Smooth muscle cell (in vitro differentiated cells): ENCODE measurements around the gene SPEM3. TPM values are rescaled to one million over a fixed set of nuclear protein-coding genes. Genes with fewer than 3 reads are reported as not detected.

Source experiments
- DNase-seq: peaks from one replicate; lab custom pipeline; 2025; ENCODE audit not compliant: unreplicated experiment; lab: John Stamatoyannopoulos, UW
- H2AFZ ChIP-seq: fragments of 200-600 bp; sonication (generic); 2 replicates; pipeline ENCODE4 v1.6.0; 2016; ENCODE audit warnings: antibody characterized with exemption, low read depth, mild to moderate bottlenecking
- H3F3A ChIP-seq: fragments of 200-600 bp; sonication (generic); 2 replicates; pipeline ENCODE4 v1.6.0; 2017; ENCODE audit warnings: antibody characterized with exemption, low read depth
- H3K27ac ChIP-seq: fragments of 200-600 bp; sonication (generic); 2 replicates; pipeline ENCODE4 v1.5.1; 2016; ENCODE audit warnings: low read depth, mild to moderate bottlenecking
- H3K27me3 ChIP-seq: fragments of 200-600 bp; sonication (generic); 2 replicates; pipeline ENCODE4 v1.6.1; 2016; ENCODE audit warnings: low read depth, mild to moderate bottlenecking
- H3K36me3 ChIP-seq: fragments of 200-600 bp; sonication (generic); 2 replicates; pipeline ENCODE4 v1.5.1; 2016; ENCODE audit warnings: low read depth
- H3K4me1 ChIP-seq: fragments of 200-600 bp; sonication (generic); 2 replicates; pipeline ENCODE4 v1.5.1; 2016; ENCODE audit warnings: low read depth
- H3K4me2 ChIP-seq: fragments of 200-600 bp; sonication (generic); 2 replicates; pipeline ENCODE4 v1.6.0; 2016; ENCODE audit warnings: mild to moderate bottlenecking
- H3K4me3 ChIP-seq: fragments of 200-600 bp; sonication (generic); 2 replicates; pipeline ENCODE4 v1.5.1; 2016; ENCODE audit warnings: mild to moderate bottlenecking
- H3K79me2 ChIP-seq: fragments of 200-600 bp; sonication (generic); 2 replicates; pipeline ENCODE4 v1.6.0; 2016; ENCODE audit warnings: low read depth, mild to moderate bottlenecking
- H3K9ac ChIP-seq: fragments of 200-600 bp; sonication (generic); 2 replicates; pipeline ENCODE4 v1.6.0; 2016; ENCODE audit warnings: low read depth
- H3K9me3 ChIP-seq: fragments of 200-600 bp; sonication (generic); replicated peaks from 2 replicates; pipeline ENCODE4 v1.5.1; 2016; ENCODE audit warnings: low read depth
- H4K20me1 ChIP-seq: fragments of 200-600 bp; sonication (generic); 2 replicates; pipeline ENCODE4 v1.6.0; 2016; ENCODE audit warnings: low read depth
- WGBS: methylation state at CpG from one replicate; pipeline ENCODE4 v1.1.7; 2016; ENCODE audit warnings: low lambda C conversion rate; 5-methylcytosine and 5-hydroxymethylcytosine counted together
- polyA plus RNA-seq: library from polyadenylated mRNA; unstranded; fragments of >200 nt; fragmentation: Nextera tagmentation; extraction: Ambion mirVana; gene quantifications from 2 replicates; pipeline ENCODE4 v1.2.1, GENCODE V29; 2016
- total RNA-seq: library from RNA; depleted of rRNA; stranded (reverse); fragments of >200 nt; gene quantifications from 2 replicates; pipeline ENCODE4 v1.2.3, GENCODE V29; 2014
- TF ChIP-seq, protein P1 (sequence below): fragments of 200-600 bp; sonication (generic); IDR thresholded peaks from 2 replicates; pipeline ENCODE4 v1.5.1; 2017; ENCODE audit warnings: borderline replicate concordance, mild to moderate bottlenecking, antibody characterized with exemption; ENCODE audit not compliant: insufficient read depth, poor library complexity, severe bottlenecking

The SPEM3 gene
- total and polyA plus RNA-seq, 2 experiments from 2014 or later: not detected

GRCh38 chr17:7408863-7409262 is 19.8 kb upstream of the SPEM3 start:
- Histone ChIP-seq H4K20me1 (peaks cover 25% of the 10 kb centered on the region), H2AFZ (no peak overlapping the region), H3K4me3 (no peak overlapping the region), H3K9me3 (no peaks in the 10 kb centered on the region), H3K4me2 (no peak overlapping the region), H3K27ac (no peak overlapping the region), H3K27me3 (no peaks in the 10 kb centered on the region), H3K9ac (no peak overlapping the region), H3K36me3 (no peaks in the 10 kb centered on the region), H3K79me2 (no peaks in the 10 kb centered on the region), H3K4me1 (peaks cover 5% of the 10 kb centered on the region), H3F3A (no peaks in the 10 kb centered on the region)
- TF ChIP-seq, protein P1, sequence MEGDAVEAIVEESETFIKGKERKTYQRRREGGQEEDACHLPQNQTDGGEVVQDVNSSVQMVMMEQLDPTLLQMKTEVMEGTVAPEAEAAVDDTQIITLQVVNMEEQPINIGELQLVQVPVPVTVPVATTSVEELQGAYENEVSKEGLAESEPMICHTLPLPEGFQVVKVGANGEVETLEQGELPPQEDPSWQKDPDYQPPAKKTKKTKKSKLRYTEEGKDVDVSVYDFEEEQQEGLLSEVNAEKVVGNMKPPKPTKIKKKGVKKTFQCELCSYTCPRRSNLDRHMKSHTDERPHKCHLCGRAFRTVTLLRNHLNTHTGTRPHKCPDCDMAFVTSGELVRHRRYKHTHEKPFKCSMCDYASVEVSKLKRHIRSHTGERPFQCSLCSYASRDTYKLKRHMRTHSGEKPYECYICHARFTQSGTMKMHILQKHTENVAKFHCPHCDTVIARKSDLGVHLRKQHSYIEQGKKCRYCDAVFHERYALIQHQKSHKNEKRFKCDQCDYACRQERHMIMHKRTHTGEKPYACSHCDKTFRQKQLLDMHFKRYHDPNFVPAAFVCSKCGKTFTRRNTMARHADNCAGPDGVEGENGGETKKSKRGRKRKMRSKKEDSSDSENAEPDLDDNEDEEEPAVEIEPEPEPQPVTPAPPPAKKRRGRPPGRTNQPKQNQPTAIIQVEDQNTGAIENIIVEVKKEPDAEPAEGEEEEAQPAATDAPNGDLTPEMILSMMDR: no peak
- no peak for DNase-seq
- WGBS: 88% methylated on average over 6 of the region's 6 CpGs

DNA sequence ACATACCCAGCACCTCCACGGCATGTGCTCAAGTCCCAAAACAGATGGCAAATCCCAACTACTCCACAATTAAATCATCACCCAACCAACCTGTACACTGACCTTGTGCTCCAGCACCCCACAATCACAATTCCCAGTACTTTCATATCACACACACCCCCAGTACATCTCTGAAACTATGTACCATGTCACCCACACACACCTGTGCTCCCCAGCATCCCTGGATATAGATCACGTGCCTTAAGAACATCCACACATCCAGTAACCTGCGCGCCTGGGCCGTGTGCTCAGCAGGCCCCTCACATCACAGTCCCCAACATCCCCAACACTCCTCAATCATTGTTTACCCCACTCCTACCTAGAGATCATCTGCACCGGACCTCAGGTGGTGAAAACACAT is 18.9 kb upstream of the SPEM3 start:
- DNase-seq: no peak

DNA sequence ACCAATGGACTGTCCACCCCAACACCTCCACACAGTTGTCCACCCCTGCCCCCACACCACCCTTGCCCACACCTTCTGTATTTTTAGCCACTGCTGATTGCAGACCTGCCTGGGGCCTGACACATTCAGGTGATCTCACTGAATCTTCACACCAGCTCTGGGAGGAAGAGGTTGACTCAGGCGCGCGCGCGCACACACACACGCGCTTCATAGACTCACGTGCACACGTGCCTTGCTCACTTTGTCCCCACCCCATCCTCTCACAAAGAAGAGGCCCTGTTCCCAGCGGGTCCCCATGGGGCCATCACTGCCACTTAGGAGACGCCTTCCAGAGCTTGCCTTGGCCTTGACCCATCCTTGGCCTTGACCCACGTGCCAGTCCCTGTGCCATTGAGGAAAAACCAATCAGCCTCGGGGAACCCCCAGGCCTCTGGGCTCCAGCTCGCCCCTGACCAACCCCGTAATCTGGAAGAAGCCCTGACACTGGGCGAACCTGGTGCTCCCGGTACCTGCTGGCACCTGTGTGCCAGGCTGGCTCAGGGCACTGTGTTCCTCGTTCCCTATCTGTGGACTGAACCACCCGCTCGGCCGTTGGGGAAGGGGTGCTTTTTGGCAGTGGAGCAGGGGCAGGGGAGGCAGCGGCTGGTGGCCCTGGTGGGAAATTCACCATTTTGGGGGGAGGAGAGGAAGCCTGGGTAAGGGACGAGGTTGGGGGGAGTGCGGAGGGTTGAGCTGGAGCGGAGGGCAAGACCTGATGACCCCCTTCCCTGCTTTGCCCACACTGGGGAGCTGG is 17.8 kb upstream of the SPEM3 start:
- TF ChIP-seq, protein P1: no peak
- Histone ChIP-seq H3K4me3 (no peak overlapping the region), H3K36me3 (no peaks in the 10 kb centered on the region), H3K4me2 (no peak overlapping the region), H3K79me2 (no peaks in the 10 kb centered on the region), H2AFZ (no peak overlapping the region), H3K27ac (no peak overlapping the region), H3K27me3 (no peaks in the 10 kb centered on the region), H3K9ac (no peak overlapping the region), H3K9me3 (no peaks in the 10 kb centered on the region), H3K4me1 (peaks cover 3% of the 10 kb centered on the region), H4K20me1 (peaks cover 21% of the 10 kb centered on the region), H3F3A (no peaks in the 10 kb centered on the region)
- 95% methylated on average over 25 of the region's 25 CpGs for WGBS
- no peak for DNase-seq

More for the DNA sequence above, 18.9 kb upstream of the SPEM3 start:
- H3K36me3 ChIP-seq: no peaks in the 10 kb centered on the region
- no peak overlapping the region for H3K4me3 ChIP-seq
- no peaks in the 10 kb centered on the region for H3F3A ChIP-seq
- H3K4me2 ChIP-seq: no peak overlapping the region
- TF ChIP-seq, protein P1: no peak
- H3K9ac ChIP-seq: no peak overlapping the region
- peaks cover 5% of the 10 kb centered on the region for H3K4me1 ChIP-seq
- no peaks in the 10 kb centered on the region for H3K9me3 ChIP-seq
- peaks cover 25% of the 10 kb centered on the region for H4K20me1 ChIP-seq
- H3K79me2 ChIP-seq: no peaks in the 10 kb centered on the region
- H2AFZ ChIP-seq: no peak overlapping the region
- no peaks in the 10 kb centered on the region for H3K27me3 ChIP-seq
- H3K27ac ChIP-seq: no peak overlapping the region
- WGBS: 96% methylated on average over 6 of the region's 6 CpGs

- Histone ChIP-seq H3K27ac (no peak overlapping the region), H3K4me3 (no peak overlapping the region), H3K4me2 (no peak overlapping the region), H2AFZ (no peak overlapping the region), H3K9ac (no peak overlapping the region), H3K4me1 (no peaks in the 10 kb centered on the region), H3K79me2 (no peaks in the 10 kb centered on the region), H3K27me3 (no peaks in the 10 kb centered on the region), H3F3A (no peaks in the 10 kb centered on the region), H4K20me1 (peaks cover 16% of the 10 kb centered on the region), H3K9me3 (no peaks in the 10 kb centered on the region), H3K36me3 (no peaks in the 10 kb centered on the region)
- DNase-seq: no peak
- 94% methylated on average over 8 of the region's 8 CpGs for whole genome bisulfite sequencing
- TF ChIP-seq, protein P1: no peak
These were observed 17.3 kb upstream of the SPEM3 start for GRCh38 chr17:7411427-7411750.
